Cardiac fibroblast (primary cell): ENCODE results near the gene DPYSL3.

Experiments used
- DNase-seq, 2 donors: peaks; one replicate each; pipeline versions ENCODE4 v3.0.0 to v3.0.0-alpha.2; 2010; ENCODE audit warnings: low read depth in 2 of 2
- H3K4me3 ChIP-seq, 2 donors: replicated peaks in 1 of 2; 1 replicate in 1 of 2; 2 replicates in 1 of 2; pipeline ENCODE4 v1.5.1; 2011; ENCODE audit warnings: low read depth in 2 of 2, low read length in 2 of 2, mild to moderate bottlenecking in 2 of 2, moderate library complexity in 1 of 2
- CTCF ChIP-seq: IDR thresholded peaks from one replicate; pipeline ENCODE4 v1.5.1; 2011; ENCODE audit warnings: low read depth, mild to moderate bottlenecking, low read length, inconsistent platforms

DPYSL3 gene

GRCh38 chr5:147552897-147553296 is 43.0 kb upstream of the DPYSL3 start:
- DNase-seq: no peak
- TF ChIP-seq CTCF: no peak
- no peak overlapping the region for H3K4me3 ChIP-seq

- no peak for TF ChIP-seq CTCF
- no peak overlapping the region for H3K4me3 ChIP-seq
- no peak for DNase-seq
Observed at GRCh38 chr5:147551677-147552076, 41.8 kb upstream of the DPYSL3 start.

- no peak overlapping the region for H3K4me3 ChIP-seq
- peak in 1 of 2 donors; percentile 65 for DNase-seq
- no peak for TF ChIP-seq CTCF
Observed at GRCh38 chr5:147547730-147548129, 37.9 kb upstream of the DPYSL3 start.

- no peak overlapping the region for H3K4me3 ChIP-seq
- no peak for DNase-seq
- no peak for TF ChIP-seq CTCF
Observed at GRCh38 chr5:147544556-147544955, 34.7 kb upstream of the DPYSL3 start.

GRCh38 chr5:147539053-147539452 is 29.2 kb upstream of the DPYSL3 start:
- H3K4me3 ChIP-seq: no peak overlapping the region
- peak; percentile 35 to 52 for DNase-seq
- no peak for TF ChIP-seq CTCF

- peak in 1 of 2 donors; percentile 24 for DNase-seq
- H3K4me3 ChIP-seq: no peak overlapping the region
- TF ChIP-seq CTCF: no peak
Observed at GRCh38 chr5:147538236-147538635, 28.4 kb upstream of the DPYSL3 start.
